Adrenal gland (tissue), 12 donors: ENCODE data around the gene PPP1R17. TPM values are rescaled to one million over a fixed set of nuclear protein-coding genes. Genes with fewer than 3 reads are reported as not detected.

Experiments used
- DNase-seq, 7 donors: peaks; one replicate each; pipeline ENCODE4 v3.0.0-alpha.2; 2019 to 2020
- H3K27ac ChIP-seq, 5 donors: fragments of 200-600 bp; sonication (generic) in 4 of 5; 1 replicate in 3 of 5; 2 replicates in 2 of 5; pipeline versions ENCODE4 v1.5.1 to v1.8.0; 2016 to 2020; ENCODE audit warnings: mild to moderate bottlenecking in 1 of 5
- H3K27me3 ChIP-seq: fragments of 200-600 bp; 2 replicates; pipeline ENCODE4 v1.8.0; 2021
- H3K36me3 ChIP-seq, 2 donors: fragments of 200-600 bp; replicated peaks in 1 of 2; 1 replicate in 1 of 2; 2 replicates in 1 of 2; pipeline versions ENCODE4 v1.5.1 to v1.8.0; 2018 to 2022
- H3K4me1 ChIP-seq, 2 donors: fragments of 200-600 bp; replicated peaks in 1 of 2; 1 replicate in 1 of 2; 2 replicates in 1 of 2; pipeline versions ENCODE4 v1.5.1 to v1.8.0; 2018 to 2021
- H3K4me3 ChIP-seq, 4 donors: fragments of 200-600 bp; sonication (generic) in 3 of 4; one replicate each; pipeline ENCODE4 v1.5.1; 2016 to 2018
- H3K9me3 ChIP-seq, 3 donors: fragments of 200-600 bp; sonication (generic) in 1 of 3; replicated peaks in 1 of 3; 1 replicate in 2 of 3; 2 replicates in 1 of 3; pipeline versions ENCODE4 v1.5.1 to v1.8.0; 2016 to 2021
- POLR2A ChIP-seq, 2 donors: fragments of 450-650 bp; IDR thresholded peaks; one replicate each; pipeline ENCODE4 v1.6.1; 2017; ENCODE audit warnings: antibody characterized with exemption in 2 of 2, mild to moderate bottlenecking in 2 of 2, moderate library complexity in 1 of 2
- WGBS, 4 donors: extraction: QIAGEN DNeasy Blood & Tissue Kit in 2 of 4; methylation state at CpG; one replicate each; pipeline versions ENCODE4 v1.1.5 to v1.1.7; 2013 to 2017; 5-methylcytosine and 5-hydroxymethylcytosine counted together
- intact Hi-C, 2 donors: fragments of 100-400 bp; cut with DNase I; formaldehyde crosslinking; loops; one replicate each; pipeline versions ENCODE4 v1.14.1 to v1.15.0; 2022 to 2023
- polyA plus RNA-seq, 3 donors: library from polyadenylated mRNA; stranded (reverse); fragments of 200-250 nt in 2 of 3; fragments of 350-450 nt in 1 of 3; fragmentation: Illumina TruSeq in 1 of 3; extraction: RNeasy Lipid Tissue Mini Kit (QIAGEN cat#74804) in 1 of 3; gene quantifications; one replicate each; pipeline ENCODE4 v1.2.3, GENCODE V29; 2013 to 2014
- total RNA-seq, 9 donors: library from RNA; depleted of rRNA in 4 of 9; stranded (reverse); fragments of >200 nt in 4 of 9; fragments of 120-200 nt in 1 of 9; fragmentation: NEBNext Ultra II Directional in 1 of 9; extraction: Animal tissue kit (Norgen Biotek cat#: 25700) in 1 of 9; gene quantifications; one replicate each; pipeline versions ENCODE4 v1.1.0 to v1.2.4, GENCODE V29; 2013 to 2023
- TF ChIP-seq, protein P1 (sequence below), 6 experiments: fragments of 450-650 bp in 4 of 6; fragments of 200-600 bp in 2 of 6; sonication (generic) in 1 of 6; IDR thresholded peaks; 1 replicate in 5 of 6; 2 replicates in 1 of 6; pipeline versions ENCODE4 v1.5.1 to v1.8.0; 2016 to 2021; ENCODE audit warnings: antibody characterized with exemption in 6 of 6, mild to moderate bottlenecking in 2 of 6, moderate library complexity in 1 of 6
- donor health status: healthy with polysubstance abuse.
- donor health status: Bipolar disorder and iron deficiency.
- donor health status: DM: yes; HTN: yes; CAD: no.
- donor health status: DM: no; HTN: no; CAD: no.
- donor health status: DM: no; HTN: no; CAD: no.
- donor health status: DM: yes; HTN: yes; CAD: no.

The PPP1R17 gene
- total and polyA plus RNA-seq, 12 donors = 0.14 to 6.2 (median 0.37) TPM; not detected in 3

DNA sequence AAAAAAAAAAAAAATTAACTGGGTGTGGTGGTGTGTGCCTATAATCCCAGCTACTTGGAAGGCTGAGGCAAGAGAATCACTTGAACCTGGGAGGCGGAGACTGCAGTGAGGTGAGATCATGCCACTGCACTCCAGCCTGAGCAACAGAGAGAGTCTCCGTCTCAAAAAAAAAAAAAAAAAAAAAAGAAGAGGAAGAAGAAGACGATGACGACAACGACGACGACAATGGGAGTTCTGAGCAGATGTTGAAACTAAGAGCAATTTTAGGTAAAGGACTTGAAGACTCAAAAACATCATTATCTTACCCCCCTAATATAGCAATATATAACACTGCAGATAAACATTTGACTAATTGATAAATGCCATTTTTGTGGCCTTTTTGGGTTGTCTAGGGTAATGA, 39.5 kb upstream of the PPP1R17 start:
- DNase-seq = no peak
- WGBS, 4 donors = 67 to 81% (median 77%) methylated on average over 7 of the region's 7 CpGs
- no peaks in the 10 kb centered on the region for H3K27me3 ChIP-seq
- intact Hi-C loops = loop anchor here in 1 of 2 donors (5.0 kb wide), 2 partner anchors 55 to 90 kb away; no protein-coding TSS in a partner anchor
- no peaks in the 10 kb centered on the region for H3K9me3 ChIP-seq
- H3K27ac ChIP-seq = no peak overlapping the region
- TF ChIP-seq POLR2A (IDR thresholded peaks at IDR 0.05) = no peak
- TF ChIP-seq, protein P1, sequence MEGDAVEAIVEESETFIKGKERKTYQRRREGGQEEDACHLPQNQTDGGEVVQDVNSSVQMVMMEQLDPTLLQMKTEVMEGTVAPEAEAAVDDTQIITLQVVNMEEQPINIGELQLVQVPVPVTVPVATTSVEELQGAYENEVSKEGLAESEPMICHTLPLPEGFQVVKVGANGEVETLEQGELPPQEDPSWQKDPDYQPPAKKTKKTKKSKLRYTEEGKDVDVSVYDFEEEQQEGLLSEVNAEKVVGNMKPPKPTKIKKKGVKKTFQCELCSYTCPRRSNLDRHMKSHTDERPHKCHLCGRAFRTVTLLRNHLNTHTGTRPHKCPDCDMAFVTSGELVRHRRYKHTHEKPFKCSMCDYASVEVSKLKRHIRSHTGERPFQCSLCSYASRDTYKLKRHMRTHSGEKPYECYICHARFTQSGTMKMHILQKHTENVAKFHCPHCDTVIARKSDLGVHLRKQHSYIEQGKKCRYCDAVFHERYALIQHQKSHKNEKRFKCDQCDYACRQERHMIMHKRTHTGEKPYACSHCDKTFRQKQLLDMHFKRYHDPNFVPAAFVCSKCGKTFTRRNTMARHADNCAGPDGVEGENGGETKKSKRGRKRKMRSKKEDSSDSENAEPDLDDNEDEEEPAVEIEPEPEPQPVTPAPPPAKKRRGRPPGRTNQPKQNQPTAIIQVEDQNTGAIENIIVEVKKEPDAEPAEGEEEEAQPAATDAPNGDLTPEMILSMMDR (IDR thresholded peaks at IDR 0.05) = no peak
- H3K4me3 ChIP-seq = no peak overlapping the region
- no peaks in the 10 kb centered on the region for H3K4me1 ChIP-seq
- no peaks in the 10 kb centered on the region for H3K36me3 ChIP-seq

DNA sequence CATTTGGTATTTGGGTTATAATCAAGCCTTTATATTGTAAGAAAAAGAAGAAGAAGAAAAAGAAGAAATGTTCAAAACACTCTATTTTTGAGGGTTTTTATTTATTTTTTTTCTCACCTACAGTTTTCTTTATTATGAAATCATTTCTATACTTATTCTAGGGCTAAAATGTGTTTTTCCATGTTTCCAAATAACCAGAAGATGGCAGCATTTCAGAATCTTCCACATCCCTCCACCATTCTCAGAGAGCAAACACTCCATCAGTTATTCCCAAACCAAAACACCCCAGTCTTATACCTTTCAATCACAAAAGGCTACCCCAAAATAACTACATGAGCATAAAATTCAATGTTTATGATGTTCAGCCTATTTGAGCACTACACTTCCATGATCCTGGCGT, 38.7 kb upstream of the PPP1R17 start:
- no peaks in the 10 kb centered on the region for H3K9me3 ChIP-seq
- TF ChIP-seq, protein P1 (IDR thresholded peaks at IDR 0.05) = peak in 3 of 6 experiments; percentile 29 to 34 (median 30)
- TF ChIP-seq POLR2A (IDR thresholded peaks at IDR 0.05) = no peak
- H3K36me3 ChIP-seq = no peaks in the 10 kb centered on the region
- H3K4me1 ChIP-seq = no peaks in the 10 kb centered on the region
- H3K27ac ChIP-seq = no peak overlapping the region
- H3K4me3 ChIP-seq = no peak overlapping the region
- 85 to 100% (median 91%) methylated on average over 1 of the region's 1 CpG for WGBS, 4 donors
- no peak for DNase-seq
- intact Hi-C loops = loop anchor here in 1 of 2 donors (5.0 kb wide), 2 partner anchors 56 to 89 kb away; no protein-coding TSS in a partner anchor
- H3K27me3 ChIP-seq = no peaks in the 10 kb centered on the region

DNA sequence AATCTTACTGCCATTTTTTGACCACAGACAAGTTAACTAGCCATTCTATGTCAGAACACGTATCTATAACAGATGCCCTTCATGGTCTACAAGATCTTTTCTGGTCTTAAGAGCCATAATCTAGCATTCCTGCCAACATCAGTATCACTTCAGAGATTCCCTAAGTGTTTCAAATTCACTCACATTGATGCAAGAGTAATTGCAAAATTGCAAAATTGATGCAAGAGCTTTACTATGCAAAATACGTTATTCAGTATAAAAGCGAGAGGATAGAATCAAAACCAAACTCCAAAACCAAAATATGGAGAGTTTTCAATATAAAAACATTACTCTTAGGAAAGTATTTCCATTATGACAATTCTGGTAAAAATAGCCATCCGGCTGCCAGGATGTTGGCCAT, 38.1 kb upstream of the PPP1R17 start:
- no peak for DNase-seq
- 76 to 91% (median 78%) methylated on average over 4 of the region's 4 CpGs for WGBS, 4 donors
- Histone ChIP-seq H3K4me3 (no peak overlapping the region), H3K27me3 (no peaks in the 10 kb centered on the region), H3K36me3 (no peaks in the 10 kb centered on the region), H3K27ac (no peak overlapping the region), H3K9me3 (no peaks in the 10 kb centered on the region), H3K4me1 (no peaks in the 10 kb centered on the region)
- TF ChIP-seq, protein P1 (IDR thresholded peaks at IDR 0.05) = no peak
- TF ChIP-seq POLR2A (IDR thresholded peaks at IDR 0.05) = no peak
- intact Hi-C loops = loop anchor here in 1 of 2 donors (5.0 kb wide), 2 partner anchors 57 to 88 kb away; no protein-coding TSS in a partner anchor

DNA sequence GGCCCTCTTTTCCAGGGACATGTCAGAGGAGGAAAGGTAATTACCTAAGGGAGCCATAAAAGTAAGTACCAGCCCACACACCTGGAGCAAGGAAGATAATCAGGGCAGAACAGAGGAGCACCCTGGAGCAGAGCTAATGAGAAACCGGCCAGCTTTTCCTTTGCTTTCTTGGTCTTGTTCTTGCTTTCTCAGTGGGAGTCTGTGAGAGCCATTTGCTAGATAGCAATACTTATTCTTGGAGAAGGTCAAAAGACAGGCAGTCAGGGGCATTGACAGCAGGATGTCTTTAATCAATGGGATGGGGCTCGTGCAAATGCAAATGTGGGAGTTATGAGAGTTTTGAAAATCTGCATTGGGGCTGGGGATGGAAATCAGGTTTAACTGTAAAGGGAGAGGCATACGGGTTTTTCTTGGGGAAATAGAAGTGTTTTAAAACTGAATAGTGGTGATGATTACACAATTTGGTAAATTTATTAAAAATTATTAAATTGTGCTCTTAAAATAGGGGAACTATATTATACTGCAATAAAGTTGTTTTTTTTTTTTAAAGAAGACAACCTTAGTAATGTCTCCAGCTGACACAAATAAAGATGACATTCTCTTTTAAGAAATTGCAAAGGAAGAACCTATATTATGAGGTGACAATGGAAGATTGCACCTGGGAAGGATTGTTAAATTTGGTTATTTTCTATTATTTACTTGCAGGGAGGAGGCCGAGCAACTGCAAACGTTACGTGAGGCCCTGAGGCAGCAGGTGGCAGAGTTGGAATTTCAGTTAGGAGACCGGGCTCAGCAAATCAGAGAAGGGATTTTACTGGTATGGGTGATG, 35.6 kb upstream of the PPP1R17 start:
- H3K4me3 ChIP-seq = no peak overlapping the region
- DNase-seq = no peak
- TF ChIP-seq, protein P1 (IDR thresholded peaks at IDR 0.05) = no peak
- no peak for TF ChIP-seq POLR2A (IDR thresholded peaks at IDR 0.05)
- intact Hi-C loops = loop anchor here in 1 of 2 donors (10.0 kb wide), 1 partner anchor 83 kb away; no protein-coding TSS in a partner anchor
- WGBS, 4 donors = 65 to 75% (median 70%) methylated on average over 7 of the region's 7 CpGs
- no peaks in the 10 kb centered on the region for H3K9me3 ChIP-seq
- H3K4me1 ChIP-seq = no peaks in the 10 kb centered on the region
- no peak overlapping the region for H3K27ac ChIP-seq
- H3K36me3 ChIP-seq = no peaks in the 10 kb centered on the region
- no peaks in the 10 kb centered on the region for H3K27me3 ChIP-seq
